Measurements from ENCODE around the gene TNPO2.

Gene TNPO2

GRCh38 chr19:12754465-12755196 is 30.9 kb upstream of the TNPO2 start:
- DNase-seq (ENCODE audit: low spot score): no peak
- no peak for TF ChIP-seq CTCF (IDR thresholded peaks at IDR 0.05; ENCODE audit: borderline replicate concordance, control extremely low read depth, extremely low read depth, insufficient read depth, missing control alignments)
- in situ Hi-C loops (cut with MboI; ENCODE audit: low sequenced_read_pairs, unreplicated experiment): no loop called here

- in situ Hi-C loops (cut with MboI; ENCODE audit: low sequenced_read_pairs, unreplicated experiment): no loop called here
- TF ChIP-seq CTCF (IDR thresholded peaks at IDR 0.05; ENCODE audit: borderline replicate concordance, control extremely low read depth, extremely low read depth, insufficient read depth, missing control alignments): no peak
- DNase-seq (ENCODE audit: low spot score): no peak
These were observed 28.5 kb upstream of the TNPO2 start for GRCh38 chr19:12752056-12752781.

GRCh38 chr19:12751635-12752034 is 27.9 kb upstream of the TNPO2 start, which contains the start of gene BEST2:
TSS of gene BEST2 (plus strand) at chr19:12751791. CDS start at chr19:12752593, 802 bp downstream.
- DNase-seq (ENCODE audit: low spot score): no peak
- TF ChIP-seq CTCF (IDR thresholded peaks at IDR 0.05; ENCODE audit: borderline replicate concordance, control extremely low read depth, extremely low read depth, insufficient read depth, missing control alignments): no peak
- in situ Hi-C loops (cut with MboI; ENCODE audit: low sequenced_read_pairs, unreplicated experiment): no loop called here

- in situ Hi-C loops (cut with MboI; ENCODE audit: low sequenced_read_pairs, unreplicated experiment): no loop called here
- DNase-seq (ENCODE audit: low spot score): no peak
- TF ChIP-seq CTCF (IDR thresholded peaks at IDR 0.05; ENCODE audit: borderline replicate concordance, control extremely low read depth, extremely low read depth, insufficient read depth, missing control alignments): no peak
These were observed 27.1 kb upstream of the TNPO2 start for GRCh38 chr19:12750851-12751250.

- no peak for DNase-seq (ENCODE audit: low spot score)
- TF ChIP-seq CTCF (IDR thresholded peaks at IDR 0.05; ENCODE audit: borderline replicate concordance, control extremely low read depth, extremely low read depth, insufficient read depth, missing control alignments): no peak
- in situ Hi-C loops (cut with MboI; ENCODE audit: low sequenced_read_pairs, unreplicated experiment): no loop called here
These were observed 26.3 kb upstream of the TNPO2 start for GRCh38 chr19:12749938-12750521.

- DNase-seq (ENCODE audit: low spot score): no peak
- no peak for TF ChIP-seq CTCF (IDR thresholded peaks at IDR 0.05; ENCODE audit: borderline replicate concordance, control extremely low read depth, extremely low read depth, insufficient read depth, missing control alignments)
- in situ Hi-C loops (cut with MboI; ENCODE audit: low sequenced_read_pairs, unreplicated experiment): no loop called here
These were observed 24.8 kb upstream of the TNPO2 start for GRCh38 chr19:12748489-12748888.

All from GM13976 (cell line).